GM12875 (cell line): ENCODE measurements around the gene MACF1.
"Not testable (repeated sequence)": the region's sequence is repeated elsewhere in the genome, so short reads cannot be mapped to it uniquely, and the experiment has no call there.

Experiments
- H3K4me3 ChIP-seq: one replicate; pipeline ENCODE4 v1.5.1; 2011; ENCODE audit warnings: low read depth, low read length, control low read depth
- TF ChIP-seq, protein P1 (sequence below): IDR thresholded peaks from 2 replicates; pipeline ENCODE4 v1.5.1; 2011; ENCODE audit warnings: low read depth, mild to moderate bottlenecking, control low read depth, inconsistent platforms, low read length, moderate library complexity, borderline replicate concordance; ENCODE audit not compliant: insufficient read depth

MACF1 gene

DNA sequence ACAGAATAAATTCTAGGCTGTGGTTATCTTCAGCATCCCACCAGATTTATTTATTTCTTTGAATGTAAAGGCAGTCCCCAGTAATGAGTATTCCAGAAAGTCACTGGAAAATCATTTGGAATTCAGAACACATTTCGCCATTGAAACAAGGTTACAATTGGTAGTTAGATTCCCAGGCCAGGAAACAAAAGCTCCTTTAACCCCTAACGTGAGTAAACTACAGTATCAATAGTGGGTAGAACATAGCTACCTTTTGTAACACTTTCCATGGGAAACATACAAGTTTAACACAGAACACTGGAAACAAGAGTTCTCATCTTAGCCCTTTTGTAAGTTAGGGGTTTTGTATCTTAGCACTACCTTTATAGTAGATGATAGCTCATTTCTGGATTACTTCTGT, 233.5 kb downstream of the MACF1 start:
- TF ChIP-seq, protein P1, sequence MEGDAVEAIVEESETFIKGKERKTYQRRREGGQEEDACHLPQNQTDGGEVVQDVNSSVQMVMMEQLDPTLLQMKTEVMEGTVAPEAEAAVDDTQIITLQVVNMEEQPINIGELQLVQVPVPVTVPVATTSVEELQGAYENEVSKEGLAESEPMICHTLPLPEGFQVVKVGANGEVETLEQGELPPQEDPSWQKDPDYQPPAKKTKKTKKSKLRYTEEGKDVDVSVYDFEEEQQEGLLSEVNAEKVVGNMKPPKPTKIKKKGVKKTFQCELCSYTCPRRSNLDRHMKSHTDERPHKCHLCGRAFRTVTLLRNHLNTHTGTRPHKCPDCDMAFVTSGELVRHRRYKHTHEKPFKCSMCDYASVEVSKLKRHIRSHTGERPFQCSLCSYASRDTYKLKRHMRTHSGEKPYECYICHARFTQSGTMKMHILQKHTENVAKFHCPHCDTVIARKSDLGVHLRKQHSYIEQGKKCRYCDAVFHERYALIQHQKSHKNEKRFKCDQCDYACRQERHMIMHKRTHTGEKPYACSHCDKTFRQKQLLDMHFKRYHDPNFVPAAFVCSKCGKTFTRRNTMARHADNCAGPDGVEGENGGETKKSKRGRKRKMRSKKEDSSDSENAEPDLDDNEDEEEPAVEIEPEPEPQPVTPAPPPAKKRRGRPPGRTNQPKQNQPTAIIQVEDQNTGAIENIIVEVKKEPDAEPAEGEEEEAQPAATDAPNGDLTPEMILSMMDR, result no peak
- no peak overlapping the region for H3K4me3 ChIP-seq

DNA sequence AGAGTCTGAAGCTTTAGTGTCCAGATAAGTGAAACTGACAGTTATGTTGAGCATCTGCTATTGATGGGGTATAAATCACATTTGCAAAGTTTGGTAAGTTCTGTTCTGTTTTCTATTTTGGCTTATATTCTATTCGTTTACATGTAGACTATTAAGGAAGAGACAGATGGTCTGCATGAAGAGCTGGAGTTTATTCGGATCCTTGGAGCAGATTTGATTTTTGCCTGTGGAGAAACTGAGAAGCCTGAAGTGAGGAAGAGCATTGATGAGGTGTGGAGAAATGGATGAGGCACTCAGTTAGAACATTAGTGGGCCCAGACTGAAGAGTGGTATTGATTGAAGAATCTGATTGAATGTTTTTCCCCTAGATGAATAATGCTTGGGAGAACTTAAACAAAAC, 236.4 kb downstream of the MACF1 start:
- TF ChIP-seq, protein P1, result no peak
- H3K4me3 ChIP-seq, result no peak overlapping the region

GRCh38 chr1:39441797-39442196, 237.3 kb downstream of the MACF1 start:
- TF ChIP-seq, protein P1, result no peak
- H3K4me3 ChIP-seq, result no peak overlapping the region

- H3K4me3 ChIP-seq, result no peak overlapping the region
- TF ChIP-seq, protein P1, result no peak
Observed at GRCh38 chr1:39445573-39445972, 241.1 kb downstream of the MACF1 start.

DNA sequence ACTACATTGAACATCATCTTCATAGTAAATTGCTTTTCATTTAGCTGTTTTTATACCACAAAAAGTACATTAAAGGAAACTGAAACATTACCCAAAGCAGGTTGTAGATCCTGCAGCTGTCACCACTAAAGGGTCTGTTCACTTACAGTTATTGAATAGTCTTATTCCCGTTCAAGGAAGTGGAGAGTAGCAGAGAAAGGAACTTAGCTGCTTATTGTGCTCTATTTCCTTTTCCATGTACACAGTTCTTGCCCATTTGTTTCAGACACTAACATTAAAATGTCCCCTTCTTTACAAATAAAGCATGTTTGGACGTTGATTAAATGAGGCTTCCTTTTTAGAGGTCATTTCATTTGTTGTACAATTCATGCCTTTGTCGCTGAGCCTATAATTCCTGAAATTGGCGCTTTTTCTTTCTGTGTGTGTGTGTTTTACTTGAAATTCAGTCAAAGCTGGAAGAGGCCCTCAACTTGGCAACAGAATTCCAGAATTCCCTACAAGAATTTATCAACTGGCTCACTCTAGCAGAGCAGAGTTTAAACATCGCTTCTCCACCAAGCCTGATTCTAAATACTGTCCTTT, 242.6 kb downstream of the MACF1 start:
- TF ChIP-seq, protein P1, result no peak
- H3K4me3 ChIP-seq, result no peak overlapping the region

GRCh38 chr1:39450041-39450440, 245.5 kb downstream of the MACF1 start:
- H3K4me3 ChIP-seq, result not testable (repeated sequence)

- TF ChIP-seq, protein P1, result no peak
- H3K4me3 ChIP-seq, result no peak overlapping the region
Observed at GRCh38 chr1:39450956-39451606, 246.6 kb downstream of the MACF1 start.
